Common myeloid progenitor, CD34-positive (primary cell): ENCODE results near the gene COX20. TPM values are rescaled to one million over a fixed set of nuclear protein-coding genes. Genes with fewer than 3 reads are reported as not detected.
A peak's percentile ranks its signal among the peaks of the same experiment; 100 is the strongest.

Experiments used
- CTCF ChIA-PET: fragments of 350-600 bp; sonication (Branson Sonifier 250); formaldehyde crosslinking; loops from one replicate; lab custom pipeline; 2021; ENCODE audit warnings: antibody characterized with exemption; lab: Charles Lee
- POLR2A ChIA-PET: fragments of 350-600 bp; sonication (Branson Sonifier 250); formaldehyde crosslinking; loops from one replicate; lab custom pipeline; 2021; ENCODE audit warnings: antibody characterized with exemption; lab: Charles Lee
- DNase-seq, 3 donors: peaks; one replicate each; pipeline versions ENCODE4 v3.0.0 to v3.0.0-alpha.2; 2013
- H3K27ac ChIP-seq, 2 experiments: 1 replicate in 1 of 2; 2 replicates in 1 of 2; pipeline ENCODE4 v1.7.0; 2013; ENCODE audit warnings: inconsistent platforms in 2 of 2, low read length in 2 of 2, mild to moderate bottlenecking in 2 of 2, low read depth in 1 of 2, moderate library complexity in 1 of 2; ENCODE audit not compliant: severe bottlenecking in 2 of 2, insufficient read depth in 1 of 2, poor library complexity in 1 of 2
- H3K27me3 ChIP-seq, 5 experiments: replicated peaks in 2 of 5; 1 replicate in 3 of 5; 2 replicates in 2 of 5; pipeline versions ENCODE4 v1.6.1 to v1.7.0; 2013; ENCODE audit warnings: low read length in 4 of 5, mild to moderate bottlenecking in 2 of 5, moderate library complexity in 2 of 5, inconsistent platforms in 1 of 5; ENCODE audit not compliant: insufficient read depth in 5 of 5, control insufficient read depth in 4 of 5
- H3K36me3 ChIP-seq, 4 experiments: 1 replicate in 2 of 4; 2 replicates in 2 of 4; pipeline versions ENCODE4 v1.6.1 to v1.7.0; 2013; ENCODE audit warnings: low read length in 3 of 4, control low read depth in 1 of 4, mild to moderate bottlenecking in 1 of 4; ENCODE audit not compliant: control insufficient read depth in 4 of 4, insufficient read depth in 4 of 4
- H3K4me1 ChIP-seq, 4 experiments: 1 replicate in 3 of 4; 2 replicates in 1 of 4; pipeline versions ENCODE4 v1.6.1 to v1.7.1; 2013; ENCODE audit warnings: low read length in 3 of 4, mild to moderate bottlenecking in 3 of 4, control low read depth in 1 of 4, inconsistent platforms in 1 of 4, moderate library complexity in 1 of 4; ENCODE audit not compliant: control insufficient read depth in 4 of 4, insufficient read depth in 4 of 4; ENCODE audit errors: control extremely low read depth in 1 of 4
- H3K4me3 ChIP-seq, 7 experiments: 1 replicate in 4 of 7; 2 replicates in 3 of 7; pipeline versions ENCODE4 v1.5.1 to v1.7.0; 2013; ENCODE audit warnings: mild to moderate bottlenecking in 7 of 7, low read length in 6 of 7, moderate library complexity in 6 of 7, inconsistent platforms in 2 of 7, low read depth in 2 of 7, control low read depth in 1 of 7; ENCODE audit not compliant: insufficient read depth in 4 of 7, control insufficient read depth in 1 of 7; ENCODE audit errors: extremely low read depth in 1 of 7
- H3K9me3 ChIP-seq, 5 experiments: 1 replicate in 4 of 5; 2 replicates in 1 of 5; pipeline versions ENCODE4 v1.6.1 to v1.7.1; 2013; ENCODE audit warnings: low read length in 4 of 5, mild to moderate bottlenecking in 2 of 5, inconsistent platforms in 1 of 5, low read depth in 1 of 5, moderate library complexity in 1 of 5; ENCODE audit not compliant: control insufficient read depth in 4 of 5, insufficient read depth in 2 of 5; ENCODE audit errors: control extremely low read depth in 1 of 5
- WGBS: methylation state at CpG from one replicate; pipeline ENCODE4 v1.1.5; 2013; ENCODE audit not compliant: insufficient coverage; 5-methylcytosine and 5-hydroxymethylcytosine counted together
- polyA plus RNA-seq: library from polyadenylated mRNA; unstranded; fragments of 120-200 nt; gene quantifications from one replicate; pipeline ENCODE4 v1.2.1, GENCODE V29; 2013

The COX20 gene, protein sequence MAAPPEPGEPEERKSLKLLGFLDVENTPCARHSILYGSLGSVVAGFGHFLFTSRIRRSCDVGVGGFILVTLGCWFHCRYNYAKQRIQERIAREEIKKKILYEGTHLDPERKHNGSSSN
- 78.4 TPM for polyA plus RNA-seq

DNA sequence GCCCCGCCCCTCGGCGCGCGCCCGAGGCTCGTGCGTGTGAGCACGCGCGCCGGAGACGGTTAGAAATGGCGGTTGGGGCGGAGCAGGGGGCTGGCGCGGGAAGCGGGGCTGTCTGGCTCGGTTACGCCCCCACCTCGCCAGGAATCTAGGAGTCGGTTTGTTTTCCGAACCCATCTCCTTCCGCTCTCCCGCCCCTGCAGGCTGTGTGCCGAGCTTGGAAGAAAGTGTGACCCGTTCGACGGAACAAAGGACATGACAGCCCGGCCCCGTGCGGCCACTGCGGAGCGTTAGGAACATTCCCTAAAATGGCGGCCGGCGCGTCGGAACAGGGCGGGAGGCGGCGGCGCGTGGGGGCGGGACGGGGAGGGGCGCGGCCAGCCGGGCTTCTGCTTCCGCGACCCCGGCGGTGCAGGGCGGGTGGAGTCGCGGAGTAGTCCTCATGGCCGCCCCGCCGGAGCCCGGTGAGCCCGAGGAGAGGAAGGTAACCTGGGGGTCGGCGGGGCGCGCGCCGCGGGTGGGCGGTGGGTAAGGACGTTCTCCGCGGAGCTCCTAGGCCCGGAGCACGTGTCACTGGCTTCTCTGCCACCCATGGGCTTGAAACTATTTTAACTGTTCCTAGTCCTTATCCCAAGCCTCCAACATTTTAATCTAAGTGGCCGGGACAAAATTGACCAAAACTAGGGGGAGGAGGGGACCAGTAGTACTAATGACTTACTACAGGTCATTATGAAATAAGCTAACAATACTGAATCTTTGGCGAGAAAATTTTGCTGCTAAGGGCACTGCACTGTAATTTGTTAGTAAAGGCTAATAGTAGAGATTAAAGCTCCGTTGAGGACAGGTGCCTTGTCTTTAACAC lies at the start of gene COX20:
Gene COX20, plus strand, starts transcription at position 383 of the 859 bp plus-strand sequence. Its CDS starts 57 bp downstream, at position 440.
- Histone ChIP-seq H3K27ac (peak within 1 kb of the TSS; percentile 97 to 98), H3K27me3 (no peaks in the 10 kb centered on the region), H3K4me1 (peaks cover 21 to 44% (median 29%) of the 10 kb centered on the region in 4 experiments), H3K36me3 (peaks cover 0 to 24% (median 10%) of the 10 kb centered on the region in 4 experiments), H3K9me3 (no peaks in the 10 kb centered on the region), H3K4me3 (peak within 1 kb of the TSS; percentile 50 to 98 (median 89))
- POLR2A ChIA-PET: interaction anchor here (0.6 to 4.0 kb wide), 6 partner anchors 18 to 135 kb away, joined by 3 to 44 read pairs (median 16); partner anchors contain the start of gene HNRNPU
- WGBS: 0% methylated on average over 52 of the region's 77 CpGs
- DNase-seq: peak; percentile 93 to 97 (median 97)
- CTCF ChIA-PET: interaction anchor here (1.1 to 5.6 kb wide), 10 partner anchors 8 to 207 kb away, joined by 3 to 36 read pairs (median 6); no protein-coding TSS in a partner anchor

DNA sequence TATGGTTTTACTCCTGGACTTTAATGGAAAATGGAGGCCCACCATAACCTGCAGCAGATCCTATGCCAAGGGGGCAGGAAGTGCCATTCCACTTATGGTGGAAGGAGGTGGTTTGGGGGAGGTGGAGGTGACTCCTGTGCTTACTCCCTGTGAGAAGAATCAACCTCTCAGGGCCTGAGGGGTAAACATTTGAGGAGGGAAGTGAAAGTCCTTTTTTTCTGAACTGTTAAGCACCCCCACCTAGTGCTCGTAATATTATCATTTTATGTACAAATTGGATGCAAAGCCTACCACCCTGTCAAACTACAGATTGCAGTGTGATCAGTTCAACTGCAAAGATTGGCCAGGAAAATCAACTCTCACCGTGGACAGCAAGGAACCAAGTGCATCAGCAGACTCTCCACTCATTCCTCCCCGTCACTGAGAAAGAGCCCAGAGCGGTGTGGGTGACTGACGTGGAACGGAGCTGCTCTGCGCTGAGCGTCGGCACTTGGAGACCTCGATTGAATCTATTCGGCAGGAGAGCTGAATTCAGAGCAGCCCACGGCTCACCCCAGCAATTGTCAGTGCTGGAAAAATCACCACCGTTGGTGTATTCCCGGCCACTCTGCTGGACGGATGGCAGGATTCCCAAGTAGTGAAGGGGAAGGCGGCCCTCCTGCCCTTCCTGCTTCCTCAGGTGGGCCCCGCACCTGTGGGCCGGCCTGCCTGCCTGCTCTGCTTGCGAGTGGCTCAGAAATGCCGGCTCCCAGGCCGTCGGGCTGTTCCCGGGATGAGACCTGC lies 46.8 kb upstream of the COX20 start:
- no peak for DNase-seq
- Histone ChIP-seq H3K9me3 (no peaks in the 10 kb centered on the region), H3K27ac (no peak overlapping the region), H3K4me1 (no peaks in the 10 kb centered on the region), H3K36me3 (no peaks in the 10 kb centered on the region), H3K4me3 (no peak overlapping the region), H3K27me3 (peaks cover 0 to 3% (median 0%) of the 10 kb centered on the region in 5 experiments)
- POLR2A ChIA-PET: interaction anchor here (0.6 kb wide), 1 partner anchor 46 kb away, joined by 3 read pairs; no protein-coding TSS in a partner anchor
- CTCF ChIA-PET: interaction anchor here (1.6 kb wide), 1 partner anchor 12 kb away, joined by 6 read pairs; no protein-coding TSS in a partner anchor
- WGBS: 92% methylated on average over 17 of the region's 23 CpGs

DNA sequence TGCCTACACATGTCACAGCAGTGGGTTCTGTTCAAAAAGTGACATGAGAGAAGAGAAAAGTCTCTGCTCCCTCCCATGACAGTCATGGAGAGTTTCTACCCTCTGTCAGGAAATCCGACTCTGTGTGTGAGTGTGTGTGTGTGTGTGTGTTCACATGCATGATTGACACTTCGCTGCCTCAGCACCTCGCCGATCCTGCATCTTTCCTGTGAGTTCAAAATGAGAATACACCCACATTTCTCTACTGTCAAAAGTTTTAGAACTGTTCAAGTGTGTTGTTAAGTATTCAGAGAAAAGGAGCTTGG lies 46.2 kb upstream of the COX20 start:
- ChIA-PET POLR2A (no interaction called here), CTCF (interaction anchor here (1.6 kb wide), 1 partner anchor 12 kb away, joined by 6 read pairs; no protein-coding TSS in a partner anchor)
- no peak for DNase-seq
- Histone ChIP-seq H3K27me3 (peaks cover 0 to 3% (median 0%) of the 10 kb centered on the region in 5 experiments), H3K4me1 (no peaks in the 10 kb centered on the region), H3K36me3 (no peaks in the 10 kb centered on the region), H3K9me3 (no peaks in the 10 kb centered on the region), H3K4me3 (no peak overlapping the region), H3K27ac (no peak overlapping the region)
- WGBS: no CpG with 5 or more reads among the region's 4 CpGs

DNA sequence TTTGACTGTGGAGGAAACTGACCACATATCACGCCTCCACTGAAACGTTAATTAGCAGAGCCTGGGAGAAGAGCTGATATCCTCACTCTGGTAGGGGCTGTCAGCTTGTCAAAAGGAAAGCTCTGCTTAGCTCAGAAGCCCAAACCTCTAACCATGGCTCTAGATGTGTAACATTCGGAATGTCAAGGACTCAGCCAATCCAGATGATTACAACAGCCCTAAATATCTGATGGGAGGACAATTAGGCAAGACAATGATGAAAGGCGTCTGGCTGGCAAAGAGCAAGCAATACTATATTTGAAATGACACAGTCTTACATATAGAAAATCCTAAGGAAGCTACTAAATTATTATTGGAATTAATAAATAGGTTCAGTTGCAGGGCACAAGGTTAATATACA lies 45.7 kb upstream of the COX20 start:
- H3K4me1 ChIP-seq: no peaks in the 10 kb centered on the region
- POLR2A ChIA-PET: no interaction called here
- no peak for DNase-seq
- no peak overlapping the region for H3K27ac ChIP-seq
- peaks cover 0 to 3% (median 0%) of the 10 kb centered on the region in 5 experiments for H3K27me3 ChIP-seq
- WGBS: 94% methylated on average over 3 of the region's 4 CpGs
- CTCF ChIA-PET: interaction anchor here (1.6 kb wide), 1 partner anchor 11 kb away, joined by 6 read pairs; no protein-coding TSS in a partner anchor
- no peak overlapping the region for H3K4me3 ChIP-seq
- H3K9me3 ChIP-seq: no peaks in the 10 kb centered on the region
- H3K36me3 ChIP-seq: no peaks in the 10 kb centered on the region

DNA sequence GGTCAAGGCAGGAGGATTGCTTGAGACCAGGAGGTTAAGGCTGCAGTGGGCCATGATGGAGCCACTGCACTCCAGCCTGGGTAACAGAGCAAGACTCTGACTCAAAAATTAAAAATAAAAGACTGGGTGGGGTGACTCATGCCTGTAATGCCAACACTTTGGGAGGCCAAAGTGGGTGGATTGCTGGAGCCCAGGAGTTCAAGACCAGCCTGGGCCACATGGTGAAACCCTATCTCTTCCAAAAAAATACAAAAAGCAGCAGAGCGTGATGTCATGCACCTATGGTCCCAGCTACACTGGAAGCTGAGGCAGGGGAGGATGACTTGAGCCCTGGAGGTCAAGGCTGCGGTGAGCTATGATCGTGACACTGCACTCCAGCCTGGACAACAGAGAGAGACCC lies 44.4 kb upstream of the COX20 start:
- Histone ChIP-seq H3K36me3 (no peaks in the 10 kb centered on the region), H3K27me3 (peaks cover 0 to 3% (median 0%) of the 10 kb centered on the region in 5 experiments), H3K4me3 (no peak overlapping the region), H3K4me1 (no peaks in the 10 kb centered on the region), H3K9me3 (no peaks in the 10 kb centered on the region), H3K27ac (no peak overlapping the region)
- ChIA-PET CTCF (no interaction called here), POLR2A (no interaction called here)
- no CpG with 5 or more reads among the region's 3 CpGs for WGBS
- DNase-seq: no peak

DNA sequence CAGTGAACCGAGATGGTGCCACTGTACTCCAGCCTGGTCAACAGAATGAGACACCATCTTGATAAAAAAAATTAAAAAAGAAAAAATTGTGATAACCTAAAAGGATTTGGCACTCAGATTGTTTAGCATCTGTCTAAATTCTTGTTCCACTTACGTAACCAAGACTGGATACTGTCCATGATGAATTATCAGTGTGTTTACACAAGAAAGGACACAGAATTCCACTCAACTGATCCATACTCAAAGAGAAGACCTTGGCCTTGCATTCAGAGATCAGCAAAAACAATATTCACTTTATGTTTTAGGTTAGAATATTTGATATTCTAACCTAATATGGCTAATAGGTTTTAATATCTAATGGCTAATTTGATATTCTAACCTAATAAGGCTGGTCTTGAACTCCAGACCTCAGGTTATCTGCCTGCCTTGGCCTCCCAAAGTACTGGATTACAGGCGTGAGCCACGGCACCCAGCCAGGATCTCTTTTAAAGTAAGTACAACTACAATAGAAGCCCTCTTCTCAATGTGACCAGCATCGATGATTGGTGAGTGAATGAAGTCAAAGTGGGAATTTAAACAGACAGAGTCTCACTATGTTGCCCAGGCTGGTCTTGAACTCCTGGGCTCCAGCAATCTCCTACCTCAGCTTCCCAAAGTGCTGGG lies 43.1 kb upstream of the COX20 start:
- ChIA-PET POLR2A (no interaction called here), CTCF (no interaction called here)
- WGBS: 100% methylated on average over 4 of the region's 5 CpGs
- H3K36me3 ChIP-seq: no peaks in the 10 kb centered on the region
- no peak for DNase-seq
- H3K9me3 ChIP-seq: no peaks in the 10 kb centered on the region
- peaks cover 0 to 3% (median 0%) of the 10 kb centered on the region in 5 experiments for H3K27me3 ChIP-seq
- no peaks in the 10 kb centered on the region for H3K4me1 ChIP-seq
- H3K4me3 ChIP-seq: no peak overlapping the region
- H3K27ac ChIP-seq: no peak overlapping the region
